Endothelial cell of umbilical vein (primary cell): ENCODE results near the gene KCNB1. TPM values are rescaled to one million over a fixed set of nuclear protein-coding genes. Genes with fewer than 3 reads are reported as not detected.

Experiments used
- BruUV-seq: library from RNA; stranded (reverse); fragments of 400-500 nt; replicated peaks from 2 replicates; lab custom pipeline; 2021; lab: Mats Ljungman, UMichigan
- CTCF ChIA-PET: fragments of 300-600, 350-600 bp; sonication (Branson Sonifier 250); formaldehyde crosslinking; loops from one replicate; lab custom pipeline; 2021; ENCODE audit warnings: antibody characterized with exemption, inconsistent platforms; lab: Charles Lee
- POLR2A ChIA-PET: fragments of 300-600, 350-600 bp; sonication (Branson Sonifier 250); formaldehyde crosslinking; loops from one replicate; lab custom pipeline; 2021; ENCODE audit warnings: antibody characterized with exemption, inconsistent platforms; lab: Charles Lee
- DNase-seq: peaks from one replicate; pipeline ENCODE4 v3.0.0-alpha.2; 2011; ENCODE audit warnings: low read depth, low spot score
- FAIRE-seq: peaks from 2 replicates; lab custom pipeline; 2011; peaks lifted over from hg19 to GRCh38; lab: Jason Lieb, UNC
- H2AFZ ChIP-seq: 2 replicates; pipeline ENCODE4 v1.6.0; 2012; ENCODE audit warnings: low read depth, low read length, control low read depth, inconsistent platforms
- H3K27ac ChIP-seq: 2 replicates; pipeline ENCODE4 v1.5.1; 2011; ENCODE audit warnings: low read depth, mild to moderate bottlenecking, control low read depth, low read length, moderate library complexity; ENCODE audit not compliant: insufficient read depth
- H3K27me3 ChIP-seq, 2 experiments: 2 replicates each; pipeline versions ENCODE4 v1.6.0 to v1.6.1; 2011; ENCODE audit warnings: low read length in 2 of 2, mixed read lengths in 1 of 2; ENCODE audit not compliant: control insufficient read depth in 2 of 2, insufficient read depth in 2 of 2
- H3K36me3 ChIP-seq, 2 experiments: 2 replicates in 1 of 2; 3 replicates in 1 of 2; pipeline ENCODE4 v1.5.1; 2011; ENCODE audit warnings: low read length in 2 of 2, mild to moderate bottlenecking in 1 of 2, moderate library complexity in 1 of 2; ENCODE audit not compliant: control insufficient read depth in 2 of 2, insufficient read depth in 2 of 2; ENCODE audit errors: extremely low read depth in 1 of 2
- H3K4me1 ChIP-seq: 3 replicates; pipeline ENCODE4 v1.5.1; 2011; ENCODE audit warnings: mild to moderate bottlenecking, low read length; ENCODE audit not compliant: control insufficient read depth, insufficient read depth; ENCODE audit errors: extremely low read depth
- H3K4me2 ChIP-seq: 2 replicates; pipeline ENCODE4 v1.6.1; 2011; ENCODE audit warnings: low read length, control low read depth, mixed read lengths; ENCODE audit not compliant: insufficient read depth
- H3K4me3 ChIP-seq, 3 experiments: fragments of 200-600 bp in 1 of 3; sonication (generic), shearing (Covaris generic) in 1 of 3; replicated peaks in 1 of 3; 2 replicates each; pipeline ENCODE4 v1.5.1; 2011 to 2016; ENCODE audit warnings: control low read depth in 3 of 3, low read length in 3 of 3, mild to moderate bottlenecking in 2 of 3, inconsistent platforms in 1 of 3, low read depth in 1 of 3, moderate library complexity in 1 of 3; ENCODE audit not compliant: insufficient read depth in 1 of 3
- H3K79me2 ChIP-seq: 2 replicates; pipeline ENCODE4 v1.6.0; 2012; ENCODE audit warnings: low read length, inconsistent platforms; ENCODE audit not compliant: control insufficient read depth, insufficient read depth
- H3K9ac ChIP-seq: replicated peaks from 2 replicates; pipeline ENCODE3; 2011; ENCODE audit warnings: low read length, control low read depth; ENCODE audit not compliant: insufficient read depth; ENCODE audit errors: extremely low read depth
- H3K9me1 ChIP-seq: replicated peaks from 3 replicates; pipeline ENCODE4 v1.6.0; 2011; ENCODE audit warnings: mild to moderate bottlenecking, low read length; ENCODE audit not compliant: control insufficient read depth, insufficient read depth; ENCODE audit errors: extremely low read depth
- H3K9me3 ChIP-seq: replicated peaks from 2 replicates; pipeline ENCODE4 v1.5.1; 2012; ENCODE audit warnings: low read length, inconsistent platforms; ENCODE audit not compliant: control insufficient read depth, insufficient read depth
- H4K20me1 ChIP-seq: replicated peaks from 2 replicates; pipeline ENCODE3; 2011; ENCODE audit warnings: mild to moderate bottlenecking, low read length; ENCODE audit not compliant: control insufficient read depth, insufficient read depth; ENCODE audit errors: extremely low read depth
- EZH2 ChIP-seq: IDR thresholded peaks from 2 replicates; pipeline ENCODE4 v1.6.1; 2012; ENCODE audit warnings: borderline replicate concordance, low read depth, mild to moderate bottlenecking, moderate library complexity, low read length, inconsistent platforms; ENCODE audit not compliant: severe bottlenecking
- FOS ChIP-seq: IDR thresholded peaks from 2 replicates; pipeline ENCODE4 v1.6.1; 2011; ENCODE audit warnings: mild to moderate bottlenecking, low read length, moderate library complexity, borderline replicate concordance; ENCODE audit not compliant: insufficient read depth
- GATA2 ChIP-seq: IDR thresholded peaks from 2 replicates; pipeline ENCODE4 v1.7.0; 2011; ENCODE audit warnings: low read depth, mild to moderate bottlenecking, moderate library complexity, mixed read lengths, low read length; ENCODE audit not compliant: insufficient read length, insufficient read depth
- JUN ChIP-seq: IDR thresholded peaks from 2 replicates; pipeline ENCODE4 v1.6.1; 2011; ENCODE audit warnings: borderline replicate concordance, low read depth; ENCODE audit not compliant: insufficient read length, insufficient read depth
- MYC ChIP-seq: IDR thresholded peaks from one replicate; pipeline ENCODE4 v1.6.1; 2011; ENCODE audit warnings: mild to moderate bottlenecking, low read depth, low read length
- POLR2A ChIP-seq: IDR thresholded peaks from 2 replicates; pipeline ENCODE4 v1.6.1; 2012; ENCODE audit warnings: low read depth, mild to moderate bottlenecking, control low read depth, low read length
- POLR2AphosphoS5 ChIP-seq: IDR thresholded peaks from 2 replicates; pipeline ENCODE4 v1.6.1; 2012; ENCODE audit warnings: low read depth, mild to moderate bottlenecking, control low read depth, low read length, moderate library complexity; ENCODE audit not compliant: insufficient read depth
- dilution Hi-C: fragments of 300-500 bp; cut with MboI; formaldehyde crosslinking; loops from one replicate; pipeline ENCODE4 v1.15.0; 2019; ENCODE audit warnings: low sequenced_read_pairs; ENCODE audit not compliant: extremely low pct_ligation_motif_present
- intact Hi-C: fragments of 100-400 bp; cut with micrococcal nuclease; formaldehyde crosslinking; loops from one replicate; pipeline ENCODE4 v1.10.0; 2022
- polyA plus RNA-seq, 4 experiments: library from polyadenylated mRNA; depleted of rRNA in 3 of 4; stranded (reverse) in 3 of 4; unstranded in 1 of 4; fragments of >200 nt; gene quantifications; 2 replicates each; pipeline versions ENCODE4 v1.2.1 to v1.2.3, GENCODE V29; 2011 to 2012; ENCODE audit warnings: missing spikeins in 1 of 4
- total RNA-seq: library from RNA; stranded (reverse); gene quantifications from 2 replicates; pipeline ENCODE4 v1.2.3, GENCODE V29; 2021
- TF ChIP-seq, protein P1 (sequence below), 2 donors: IDR thresholded peaks; 1 replicate in 1 of 2; 2 replicates in 1 of 2; pipeline ENCODE4 v1.5.1; 2011; ENCODE audit warnings: low read length in 2 of 2, mild to moderate bottlenecking in 2 of 2, moderate library complexity in 2 of 2, control low read depth in 1 of 2, inconsistent platforms in 1 of 2, low read depth in 1 of 2; ENCODE audit not compliant: insufficient read depth in 1 of 2; ENCODE audit errors: extremely low read depth in 1 of 2
- TF ChIP-seq, protein P2 (sequence below): IDR thresholded peaks from 2 replicates; pipeline ENCODE4 v1.6.1; 2011; ENCODE audit not compliant: insufficient read depth, insufficient read length

Gene KCNB1
- total and polyA plus RNA-seq, 2 donors (not counting 3 experiments of a cell fraction or from before 2014, with no cell fraction given): not detected

DNA sequence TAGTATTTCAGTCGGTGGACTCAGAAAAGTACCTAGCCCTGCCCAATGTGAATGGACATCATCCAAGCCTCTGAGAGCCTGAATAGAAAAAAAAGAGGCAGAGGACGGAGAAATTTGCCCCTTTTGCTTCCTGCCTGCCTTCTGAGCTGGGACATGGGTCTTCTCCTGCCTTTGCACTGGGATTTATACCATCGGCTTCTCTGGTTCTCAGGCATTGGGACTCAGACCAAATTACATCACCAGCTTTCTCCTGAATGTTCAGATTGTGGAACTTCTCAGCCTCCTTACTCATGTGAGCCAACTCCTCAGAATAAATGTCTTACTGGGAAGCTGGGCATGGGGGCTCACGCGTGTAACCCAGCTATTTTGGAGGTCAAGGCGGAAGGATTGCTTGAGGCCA lies 19.8 kb downstream of the KCNB1 start:
- H3K4me3 ChIP-seq: no peak overlapping the region
- H3K36me3 ChIP-seq: no peaks in the 10 kb centered on the region
- DNase-seq (no peak), FAIRE-seq (no peak)
- no peaks in the 10 kb centered on the region for H3K79me2 ChIP-seq
- BruUV-seq: no TSS peak
- TF ChIP-seq JUN (no peak), MYC (no peak), EZH2 (no peak), GATA2 (no peak), POLR2A (no peak), POLR2AphosphoS5 (no peak), FOS (no peak)
- TF ChIP-seq, protein P1, sequence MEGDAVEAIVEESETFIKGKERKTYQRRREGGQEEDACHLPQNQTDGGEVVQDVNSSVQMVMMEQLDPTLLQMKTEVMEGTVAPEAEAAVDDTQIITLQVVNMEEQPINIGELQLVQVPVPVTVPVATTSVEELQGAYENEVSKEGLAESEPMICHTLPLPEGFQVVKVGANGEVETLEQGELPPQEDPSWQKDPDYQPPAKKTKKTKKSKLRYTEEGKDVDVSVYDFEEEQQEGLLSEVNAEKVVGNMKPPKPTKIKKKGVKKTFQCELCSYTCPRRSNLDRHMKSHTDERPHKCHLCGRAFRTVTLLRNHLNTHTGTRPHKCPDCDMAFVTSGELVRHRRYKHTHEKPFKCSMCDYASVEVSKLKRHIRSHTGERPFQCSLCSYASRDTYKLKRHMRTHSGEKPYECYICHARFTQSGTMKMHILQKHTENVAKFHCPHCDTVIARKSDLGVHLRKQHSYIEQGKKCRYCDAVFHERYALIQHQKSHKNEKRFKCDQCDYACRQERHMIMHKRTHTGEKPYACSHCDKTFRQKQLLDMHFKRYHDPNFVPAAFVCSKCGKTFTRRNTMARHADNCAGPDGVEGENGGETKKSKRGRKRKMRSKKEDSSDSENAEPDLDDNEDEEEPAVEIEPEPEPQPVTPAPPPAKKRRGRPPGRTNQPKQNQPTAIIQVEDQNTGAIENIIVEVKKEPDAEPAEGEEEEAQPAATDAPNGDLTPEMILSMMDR (IDR thresholded peaks at IDR 0.05; ENCODE audit: extremely low read depth in 1 of 2, insufficient read depth in 1 of 2, low read depth in 1 of 2, low read length in 2 of 2): no peak
- TF ChIP-seq, protein P2, sequence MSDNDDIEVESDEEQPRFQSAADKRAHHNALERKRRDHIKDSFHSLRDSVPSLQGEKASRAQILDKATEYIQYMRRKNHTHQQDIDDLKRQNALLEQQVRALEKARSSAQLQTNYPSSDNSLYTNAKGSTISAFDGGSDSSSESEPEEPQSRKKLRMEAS: no peak
- no peaks in the 10 kb centered on the region for H3K9me3 ChIP-seq
- H2AFZ ChIP-seq: no peak overlapping the region
- no peak overlapping the region for H3K9ac ChIP-seq
- no peak overlapping the region for H3K4me2 ChIP-seq
- ChIA-PET POLR2A (no interaction called here), CTCF (interaction anchor here (1.1 to 1.6 kb wide), 3 partner anchors 11 to 15 kb away, joined by 3 to 5 read pairs (median 4); no protein-coding TSS in a partner anchor)
- intact Hi-C loops (no loop called here), dilution Hi-C loops (no loop called here)
- H3K4me1 ChIP-seq: no peaks in the 10 kb centered on the region
- no peak overlapping the region for H3K27ac ChIP-seq
- H3K9me1 ChIP-seq: no peaks in the 10 kb centered on the region
- H3K27me3 ChIP-seq: peaks cover 5% of the 10 kb centered on the region in 2 experiments
- no peaks in the 10 kb centered on the region for H4K20me1 ChIP-seq
